NCI-H82 (cell line): ENCODE measurements around the gene TMEM125.
A peak's percentile ranks its signal among the peaks of the same experiment; 100 is the strongest.

Experiments
- DNase-seq: peaks from one replicate; lab custom pipeline; 2025; lab: John Stamatoyannopoulos, UW

The TMEM125 gene

DNA sequence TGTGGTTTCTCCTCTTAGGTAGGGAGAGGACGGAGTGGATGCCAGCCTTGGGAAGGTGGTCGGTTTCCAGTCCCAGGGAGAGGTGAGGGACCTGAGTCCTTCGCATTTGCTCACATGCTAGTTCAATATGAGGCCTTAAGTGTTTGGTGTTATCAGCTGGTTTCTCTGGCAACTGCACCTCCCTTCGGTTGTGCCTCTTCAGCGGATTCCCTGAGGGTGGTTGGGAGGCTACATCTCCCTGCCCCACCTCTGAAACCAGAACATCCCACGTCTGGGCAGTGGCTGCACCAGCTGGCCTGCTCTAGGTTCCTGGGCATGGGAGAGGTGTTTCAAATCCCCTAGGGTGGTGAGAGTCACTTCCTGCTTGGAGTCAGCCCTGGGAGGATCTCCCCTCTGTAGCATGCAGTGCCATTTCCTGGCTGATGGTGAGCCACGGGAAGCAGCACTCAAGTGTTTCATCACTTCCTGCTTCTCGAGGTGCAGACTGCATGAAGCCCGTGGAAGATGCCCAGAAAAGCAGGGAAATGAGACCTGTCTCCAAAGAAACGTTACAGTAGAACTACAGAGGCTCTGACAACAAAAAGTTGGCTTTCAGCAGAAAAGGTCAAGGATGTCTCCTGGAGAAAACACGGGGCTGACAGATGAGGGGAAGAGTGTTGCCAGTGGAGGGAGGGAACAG, 4.5 kb downstream of the TMEM125 start:
- no peak for DNase-seq

DNA sequence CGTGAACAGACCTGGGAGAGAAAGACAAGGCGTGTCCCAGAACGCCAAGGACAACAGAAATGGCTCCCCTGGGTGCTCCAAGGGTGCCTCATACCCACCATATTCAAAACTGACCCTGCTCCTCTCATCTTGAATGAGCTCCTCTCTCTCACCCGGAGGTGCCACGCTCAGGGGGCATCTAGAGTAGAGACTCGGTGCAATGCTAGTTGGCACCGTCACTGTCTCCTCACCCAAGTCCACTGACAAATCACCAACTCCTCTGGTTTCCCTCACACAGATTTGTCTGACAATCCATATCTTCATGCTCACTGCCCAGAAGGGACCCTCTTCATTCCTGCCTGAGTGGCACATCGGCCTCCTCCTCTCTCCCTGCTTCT, 5.0 kb downstream of the TMEM125 start:
- DNase-seq: no peak

DNA sequence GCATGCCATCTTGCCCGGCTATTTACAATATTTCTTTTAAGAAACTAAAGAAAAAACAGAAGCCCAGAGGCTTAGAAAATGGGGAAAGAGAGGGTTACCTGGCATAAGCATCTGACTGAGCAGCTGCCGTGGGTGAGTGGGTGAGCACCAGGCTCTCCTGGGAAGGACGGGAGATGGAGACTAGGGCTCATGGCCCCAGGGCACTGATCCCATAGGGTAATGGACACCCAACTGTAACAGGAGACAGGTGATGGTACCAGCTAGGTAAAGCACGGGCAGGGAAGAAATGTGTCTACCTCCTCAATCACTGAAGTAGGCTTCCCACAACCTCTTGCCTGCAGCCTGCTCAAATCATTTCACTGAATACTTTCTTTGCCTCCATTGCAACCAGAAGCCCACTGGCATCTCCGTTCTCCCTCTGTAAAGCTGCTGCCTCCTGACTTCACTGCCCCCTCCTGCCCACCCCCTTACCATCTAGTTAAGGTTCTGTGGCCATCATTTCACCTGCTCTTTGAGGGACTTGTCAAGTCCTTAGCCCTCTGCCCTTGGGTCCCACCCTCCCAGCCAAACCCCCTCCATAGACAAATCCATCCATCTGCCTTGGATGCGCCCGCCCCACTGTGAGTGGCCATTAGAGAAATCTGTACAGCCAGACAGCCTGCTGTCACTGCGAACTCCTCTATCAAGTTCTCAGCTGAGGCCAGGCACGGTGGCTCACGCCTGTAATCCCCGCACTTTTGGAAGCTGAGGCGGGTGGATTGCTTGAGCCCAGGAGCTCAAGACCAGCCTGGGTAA, 6.2 kb downstream of the TMEM125 start:
- DNase-seq: no peak

DNA sequence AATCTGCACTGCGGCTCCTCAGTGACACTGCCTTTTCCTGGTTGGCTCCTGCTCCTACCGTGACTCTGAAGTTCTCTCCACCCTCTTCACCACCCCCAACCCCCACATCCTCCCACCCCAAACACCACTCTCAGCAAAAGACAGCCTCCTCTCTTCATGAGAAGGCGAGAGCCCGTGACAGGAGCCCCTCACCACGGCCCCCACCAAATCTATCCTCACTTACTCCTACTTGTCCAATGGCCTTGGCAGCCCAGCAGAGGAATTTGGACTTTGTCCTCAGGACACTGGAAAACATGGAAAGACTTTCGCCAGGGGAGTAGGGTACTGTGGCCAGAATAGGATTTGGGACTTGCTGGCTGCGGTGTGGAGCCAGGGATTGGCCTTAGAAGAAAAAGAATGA, 6.9 kb downstream of the TMEM125 start:
- no peak for DNase-seq

DNA sequence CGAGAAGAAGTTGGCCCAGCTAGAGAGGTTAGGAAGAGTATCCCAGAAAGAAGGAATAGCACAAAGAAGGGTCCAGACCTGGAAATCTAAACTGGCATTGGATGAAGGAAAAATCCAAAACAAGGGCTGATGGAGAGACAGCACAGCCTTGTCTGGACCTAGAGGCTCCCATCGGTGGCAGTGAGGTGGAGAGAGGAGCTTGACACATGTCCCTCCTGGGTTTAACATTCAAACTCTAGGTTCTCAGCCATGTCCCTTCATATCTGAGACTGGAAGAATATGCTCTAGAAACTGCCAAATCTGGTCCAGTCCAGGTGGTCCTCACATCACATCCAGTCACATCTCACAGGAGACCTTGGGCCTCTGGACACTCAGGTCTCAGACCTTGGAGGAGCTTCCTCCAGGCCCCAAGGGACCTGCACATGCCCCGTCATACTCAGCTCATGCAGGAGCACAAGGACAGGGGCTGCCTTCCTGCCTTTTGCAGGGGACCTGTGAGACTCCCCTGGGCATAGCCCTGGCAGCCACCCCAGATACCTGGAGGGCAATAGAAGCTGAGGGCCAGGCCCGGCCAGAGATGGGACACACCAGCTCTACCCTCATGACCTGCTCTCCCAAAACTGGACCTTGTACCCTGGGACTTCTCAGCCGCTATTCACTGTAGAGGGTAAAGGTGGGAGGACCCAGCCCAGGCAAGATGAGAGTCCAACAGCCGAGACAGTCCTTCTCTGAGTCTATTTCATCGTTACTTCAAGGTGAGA, 7.5 kb downstream of the TMEM125 start:
- DNase-seq: no peak

DNA sequence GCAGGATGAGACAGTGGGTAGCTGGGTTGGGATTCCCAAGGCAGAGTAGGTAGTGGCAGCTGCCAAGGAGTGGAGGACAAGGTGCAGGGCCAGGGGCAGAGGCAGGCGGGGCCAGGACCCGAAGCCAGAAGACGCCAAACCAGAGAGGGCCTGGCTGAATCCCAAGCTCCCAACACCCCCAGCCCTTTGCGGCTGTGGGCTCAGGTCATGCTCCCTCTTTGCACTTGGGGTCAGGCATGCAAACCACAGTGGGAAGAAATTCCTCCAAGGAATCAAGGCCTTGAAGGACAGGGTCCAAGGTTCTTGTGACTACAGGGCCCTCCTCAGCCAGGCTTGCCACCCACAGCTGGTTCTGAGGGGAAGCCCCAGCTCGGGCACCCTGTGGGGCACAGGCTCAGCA, 9.4 kb downstream of the TMEM125 start:
- no peak for DNase-seq

DNA sequence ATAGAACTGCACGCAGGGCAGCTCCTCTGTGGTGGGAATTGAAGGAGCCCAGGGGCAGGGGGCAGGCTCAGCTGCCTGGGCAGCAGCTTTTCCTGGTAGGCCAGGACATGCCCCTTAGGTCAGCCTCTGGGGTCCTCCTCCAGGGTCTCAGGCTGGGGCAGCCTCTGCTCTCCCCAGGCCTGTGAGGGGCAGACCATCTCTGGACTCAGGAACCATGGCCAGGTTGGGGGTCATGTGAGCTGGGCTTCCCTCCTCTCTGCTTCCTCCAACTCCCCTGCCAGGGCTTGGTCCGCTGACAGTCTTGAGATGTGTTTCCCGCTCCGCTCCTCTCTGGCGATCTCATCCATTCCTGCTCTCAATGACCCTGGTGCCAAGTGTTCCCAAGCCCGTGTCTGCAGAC, 9.9 kb downstream of the TMEM125 start:
- no peak for DNase-seq

DNA sequence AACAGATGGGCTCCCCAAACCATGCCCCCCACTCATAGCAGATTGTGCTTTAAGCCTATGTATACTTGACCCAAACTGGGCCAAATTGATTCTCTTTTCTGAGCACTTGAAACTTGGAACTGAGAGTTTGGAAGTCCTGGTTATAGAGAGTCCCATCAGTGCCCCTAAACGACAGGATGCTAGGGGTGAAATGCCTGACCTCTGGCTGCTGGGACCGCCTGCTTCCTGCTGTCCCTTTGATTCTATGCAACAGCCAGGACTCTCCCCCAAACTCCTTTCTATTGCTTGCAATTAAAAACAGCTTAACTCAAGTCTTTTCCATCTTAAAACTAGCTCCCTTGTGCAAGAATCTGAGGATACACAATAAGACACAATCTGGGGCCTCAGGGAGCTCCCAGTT, 10.9 kb downstream of the TMEM125 start:
- DNase-seq: no peak

DNA sequence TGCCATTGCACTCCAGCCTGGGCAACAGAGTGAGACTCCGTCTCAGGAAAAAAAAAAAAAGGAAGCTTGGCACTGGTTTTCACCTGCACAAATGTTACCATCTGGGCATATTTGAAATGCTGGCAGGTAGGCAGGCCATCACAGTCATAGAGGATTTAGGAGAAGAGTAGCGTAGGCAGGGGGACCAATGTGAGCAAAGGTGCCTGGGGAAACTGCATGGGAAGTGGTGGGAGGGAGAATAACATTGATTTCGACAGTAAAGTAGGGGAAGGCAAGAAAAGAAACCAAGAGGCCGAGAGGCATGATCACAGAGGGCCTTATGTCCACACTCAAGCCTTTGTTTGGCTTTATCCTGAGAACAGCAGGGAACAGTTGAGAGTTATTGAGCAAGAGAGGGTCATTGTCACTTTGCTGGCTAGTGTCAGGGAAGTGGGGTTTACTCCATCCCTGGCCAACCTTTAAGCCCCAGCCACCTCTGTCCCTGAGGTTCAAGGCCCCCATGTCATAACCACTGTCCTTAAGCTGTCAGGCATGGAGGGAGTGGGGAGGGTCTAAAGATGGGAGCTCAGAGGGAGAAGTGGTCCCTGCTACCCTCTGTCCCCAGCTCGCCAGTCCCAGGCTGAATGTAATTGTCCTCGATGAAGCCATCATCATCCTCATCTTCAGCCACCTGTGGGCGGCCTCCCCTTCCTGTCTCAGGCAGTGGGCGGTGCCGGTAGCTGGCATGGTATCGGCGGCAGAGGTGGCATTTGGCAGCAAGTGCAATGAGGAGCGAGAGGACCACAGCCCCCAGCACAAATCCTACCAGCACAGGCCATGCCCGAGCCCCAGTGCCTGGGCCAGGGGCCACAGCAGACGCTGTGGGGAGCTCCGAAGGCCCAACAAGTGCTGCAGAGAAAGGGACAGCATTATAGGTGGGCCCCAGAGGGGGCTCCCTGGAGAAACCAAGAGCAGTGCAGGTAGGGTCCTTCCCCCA, 12.7 kb downstream of the TMEM125 start:
- DNase-seq: no peak

DNA sequence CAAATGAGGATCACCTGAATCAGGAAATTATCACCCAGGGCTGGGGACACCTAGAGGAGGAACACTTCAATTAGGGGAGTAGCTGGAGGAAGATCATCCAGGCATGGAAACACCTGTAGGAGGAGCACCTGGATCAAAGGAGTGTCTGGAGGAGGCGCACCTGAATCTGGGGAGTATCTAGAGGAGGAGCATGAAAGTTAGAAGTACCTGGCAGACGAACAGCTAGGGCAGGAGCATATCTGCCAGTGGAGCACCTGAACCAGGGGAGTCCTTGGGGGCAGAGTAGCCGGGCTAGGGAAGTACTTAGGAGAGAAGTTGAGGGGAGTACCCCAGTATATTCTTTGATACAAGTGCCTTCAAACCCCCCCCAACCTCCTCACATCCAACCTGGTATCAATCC, 14.3 kb downstream of the TMEM125 start:
- no peak for DNase-seq

DNA sequence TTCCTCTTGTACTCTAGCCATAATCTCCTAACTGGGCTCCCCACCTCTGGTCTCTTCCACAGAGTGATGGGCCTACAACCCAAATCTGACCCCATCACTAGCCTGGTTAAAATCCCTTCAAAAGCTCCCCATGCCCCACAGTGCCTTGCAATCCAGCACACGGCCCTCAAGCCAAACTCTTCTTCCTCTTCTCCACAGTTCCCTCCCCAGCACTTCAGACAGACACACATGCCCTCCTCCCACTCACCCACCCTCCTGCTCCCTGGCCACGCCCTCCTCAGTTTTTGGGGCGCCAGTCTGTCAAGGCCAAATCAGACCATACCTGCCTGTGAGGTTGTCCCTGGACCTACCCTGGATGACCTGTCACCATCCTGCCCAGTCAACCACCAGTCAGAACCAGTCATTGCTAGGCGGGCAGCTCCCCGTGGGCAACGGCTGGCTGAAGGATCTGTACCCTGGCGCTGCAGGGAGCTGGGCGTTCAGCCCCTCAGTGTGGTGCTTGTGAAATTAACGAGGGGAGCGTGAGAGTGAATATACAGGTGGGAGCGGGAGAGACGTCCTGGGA, 14.8 kb downstream of the TMEM125 start:
- DNase-seq: no peak

DNA sequence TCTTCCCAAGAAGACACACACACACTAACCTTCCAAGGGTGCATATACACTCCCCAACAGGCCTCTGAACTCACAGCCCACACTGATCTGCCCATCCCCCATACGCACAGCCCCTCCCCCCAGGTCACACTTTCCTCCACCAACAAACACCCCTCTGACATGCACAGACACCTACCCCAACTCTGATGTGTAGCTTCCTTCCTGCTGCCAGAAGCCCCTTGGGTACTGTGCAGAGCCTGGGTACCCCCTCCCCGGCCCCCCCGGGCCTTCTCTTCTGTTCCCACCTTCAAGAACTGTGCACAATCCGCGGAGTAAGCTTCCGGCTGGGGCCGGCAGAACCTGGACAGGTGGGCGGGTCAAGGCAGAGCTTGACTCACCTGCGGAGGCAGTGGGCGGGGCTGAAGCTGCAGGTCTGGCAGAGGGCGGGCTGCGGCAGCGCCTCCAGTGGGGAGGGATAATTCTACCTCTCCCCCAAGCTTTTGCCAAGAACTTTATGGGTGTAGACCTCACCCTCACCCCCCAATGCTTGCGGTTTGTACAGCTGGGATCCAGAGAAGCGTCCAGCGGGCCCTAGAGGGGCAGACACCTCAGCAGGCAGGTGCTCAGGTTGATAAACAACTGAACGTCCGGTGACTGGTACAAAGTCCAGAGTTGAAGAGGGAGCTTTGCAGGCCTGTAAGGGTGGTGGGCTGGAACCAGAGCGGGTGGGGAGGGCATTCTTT, 15.6 kb downstream of the TMEM125 start, which contains the start of gene C1orf210:
TSS of gene C1orf210 (minus strand) at position 313 of the 722 bp plus-strand sequence. CDS start 2,311 bp downstream, outside the sequence.
- no peak for DNase-seq

DNA sequence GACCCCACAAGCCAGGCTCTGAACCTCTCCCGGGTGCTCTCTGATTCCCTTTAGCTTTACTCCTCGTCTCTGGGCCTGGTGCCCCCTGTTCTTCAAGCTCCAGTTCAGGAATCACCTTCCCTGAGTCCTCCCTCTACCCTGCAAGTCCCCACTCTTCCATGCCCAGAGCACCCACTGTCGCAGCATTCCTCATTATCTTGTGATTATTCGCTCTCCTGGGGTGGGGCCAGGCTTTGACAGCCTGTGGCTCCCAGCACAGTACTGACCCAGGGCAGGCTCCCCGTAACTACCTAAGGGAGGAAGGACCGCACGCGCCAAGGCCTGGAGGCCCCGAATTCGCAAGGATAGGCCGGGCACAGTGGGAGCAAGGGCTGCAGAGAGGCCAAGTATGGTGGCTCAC, 16.3 kb downstream of the TMEM125 start:
- DNase-seq: no peak

DNA sequence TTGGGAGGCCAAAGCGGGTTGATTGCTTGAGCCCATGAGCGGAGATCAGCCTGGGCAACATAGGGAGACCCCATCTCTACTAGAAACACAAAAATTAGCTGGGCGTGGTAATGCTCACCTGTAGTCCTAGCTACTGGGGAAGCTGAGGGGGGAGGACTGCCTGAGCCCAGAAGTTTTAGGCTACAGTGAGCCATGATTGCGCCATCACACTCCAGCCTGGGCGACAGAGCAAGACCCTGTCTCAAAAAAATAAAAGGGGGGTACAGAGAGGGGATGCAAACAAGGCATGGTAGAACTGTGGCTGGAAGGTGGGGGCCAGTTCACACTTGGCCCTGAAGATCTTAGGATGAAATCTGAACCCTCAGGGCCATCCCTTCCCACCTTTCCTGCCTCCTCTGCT, 16.8 kb downstream of the TMEM125 start:
- no peak for DNase-seq

DNA sequence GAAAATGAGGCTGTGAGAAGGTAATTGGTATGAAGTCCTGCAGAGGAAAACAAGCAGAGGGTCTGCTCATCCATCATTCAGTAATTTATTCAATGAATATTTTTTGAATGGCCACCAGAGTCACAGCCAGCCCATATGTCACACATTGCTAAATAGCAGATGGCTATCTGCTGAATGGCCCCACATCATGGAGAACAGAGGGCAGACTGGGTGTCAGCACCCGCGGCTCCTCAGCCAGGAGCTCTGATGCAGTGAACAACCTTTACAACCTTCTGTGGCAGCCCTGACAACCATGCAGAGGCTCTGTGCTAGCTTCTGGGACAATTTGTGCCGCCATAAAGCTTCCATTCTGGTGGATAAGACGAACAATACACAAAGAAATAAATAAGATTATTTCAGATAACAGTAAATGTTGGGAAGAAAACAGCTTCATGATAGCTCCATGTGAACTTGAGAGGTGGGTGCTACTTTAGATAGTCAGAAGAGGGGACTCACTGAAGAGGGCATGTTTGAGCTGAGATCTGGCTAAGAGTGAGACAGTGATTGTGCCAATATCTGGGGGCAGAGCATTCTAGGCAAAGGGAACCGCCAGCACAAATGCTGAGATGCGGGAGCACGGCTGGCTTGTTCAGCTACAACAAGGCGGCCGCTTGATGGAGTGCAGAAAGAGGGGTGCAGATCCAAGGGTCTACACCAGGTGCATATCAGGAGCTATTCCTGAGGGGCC, 18.4 kb downstream of the TMEM125 start:
- no peak for DNase-seq

DNA sequence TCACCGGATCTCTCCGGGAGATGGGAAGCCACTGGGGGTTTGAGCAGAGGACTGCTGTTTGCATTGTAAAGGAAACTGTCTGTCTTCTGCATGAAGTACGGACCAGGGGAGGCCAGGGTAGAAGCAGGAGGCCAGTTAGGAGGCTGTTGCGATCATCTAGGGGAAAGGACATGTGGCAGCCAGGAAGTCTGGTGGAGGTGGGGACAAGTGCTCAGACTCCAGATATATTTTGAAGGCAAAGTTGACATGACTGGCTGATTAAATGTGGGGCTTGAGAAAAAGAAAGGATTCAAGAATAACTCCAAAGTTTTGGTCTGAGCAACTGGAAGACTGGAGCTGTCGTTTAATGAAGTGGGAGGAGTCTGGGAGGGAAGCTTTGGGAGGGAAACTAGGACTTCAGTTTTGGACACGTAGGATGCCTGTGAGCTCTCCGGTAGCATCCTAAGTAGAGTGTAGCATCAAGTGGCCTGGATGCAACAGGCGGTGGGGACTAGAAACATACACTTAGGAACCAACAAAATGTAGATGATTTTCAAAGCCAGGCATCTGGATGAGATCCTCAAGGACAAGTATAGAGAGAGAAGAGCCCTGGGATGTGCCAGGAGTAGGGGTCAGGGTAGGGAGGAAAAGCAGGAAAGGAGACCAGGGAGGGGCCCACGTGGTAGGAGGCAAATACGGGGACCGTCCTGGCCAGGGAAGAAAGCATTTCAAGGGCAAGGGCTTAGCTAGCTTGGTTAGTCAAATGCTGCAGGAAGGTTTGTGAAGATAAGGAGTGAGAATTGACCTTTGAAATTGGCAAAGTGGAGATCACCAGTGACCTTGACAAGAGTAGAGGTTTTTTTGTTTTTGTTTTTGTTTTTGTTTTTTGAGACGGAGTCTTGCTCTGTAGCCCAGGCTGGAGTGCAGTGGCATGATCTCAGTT, 19.3 kb downstream of the TMEM125 start:
- no peak for DNase-seq

DNA sequence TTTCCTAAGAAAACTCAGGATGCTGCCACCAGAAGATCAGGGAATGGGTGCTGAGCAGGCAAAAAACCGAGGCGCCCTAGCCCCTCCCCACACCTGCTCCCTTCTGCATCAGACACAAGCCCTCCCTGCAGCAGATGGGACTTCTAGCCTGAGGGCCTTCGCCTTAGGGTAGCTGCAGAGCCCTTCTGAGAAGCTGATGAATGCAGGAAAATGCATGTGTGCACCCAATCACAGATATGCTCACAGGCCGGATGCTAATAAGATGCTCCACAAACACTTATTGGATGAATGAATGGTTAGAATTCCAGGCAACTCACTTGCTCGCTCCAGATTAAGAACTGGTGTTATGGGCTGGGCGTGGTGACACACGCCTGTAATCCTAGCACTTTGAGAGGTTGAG, 22.4 kb downstream of the TMEM125 start:
- DNase-seq: peak; percentile 55

DNA sequence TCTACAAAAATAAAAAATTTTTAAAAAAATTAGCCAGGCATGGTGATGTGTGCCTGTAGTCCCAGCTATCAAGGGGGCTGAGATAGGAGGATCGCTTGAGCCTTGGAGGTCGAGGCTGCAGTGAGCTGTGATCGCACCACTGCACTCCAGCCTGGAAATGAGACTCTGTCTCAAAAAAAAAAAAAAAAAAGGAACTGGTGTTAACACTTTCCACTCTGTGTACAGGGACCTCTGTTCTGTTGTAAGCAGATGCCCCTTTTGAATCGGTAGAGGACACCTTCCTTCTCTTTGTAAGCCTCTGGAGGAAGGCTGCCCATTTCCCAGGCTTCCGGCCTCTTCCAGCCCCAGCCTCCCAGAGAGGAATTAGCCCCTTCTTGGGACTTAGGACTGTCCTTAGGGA, 22.9 kb downstream of the TMEM125 start:
- no peak for DNase-seq

DNA sequence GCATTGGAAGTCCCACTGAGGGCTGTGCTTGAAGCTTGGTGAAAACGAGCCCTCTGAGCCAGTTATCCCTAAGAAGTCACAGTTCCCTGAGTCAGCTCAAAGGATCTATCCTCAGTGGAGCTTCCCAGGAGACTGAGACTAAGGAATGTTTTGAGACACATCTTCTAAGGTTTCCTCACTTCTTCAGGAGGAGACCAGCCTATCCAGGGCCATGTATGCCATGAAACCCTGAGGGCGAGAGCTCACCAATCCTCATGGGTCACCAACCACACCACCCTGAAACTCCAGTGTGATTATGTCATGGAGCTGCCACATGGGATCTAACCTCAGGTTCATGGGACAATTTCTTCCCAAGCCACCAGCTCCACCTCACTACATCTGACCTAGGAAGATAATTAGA, 23.4 kb downstream of the TMEM125 start:
- no peak for DNase-seq
